Activated CD4-positive, alpha-beta T cell treated with anti-CD3 and anti-CD28 coated beads for 36 hours (primary cell): ENCODE measurements around the gene VAMP7. TPM values are rescaled to one million over a fixed set of nuclear protein-coding genes. Genes with fewer than 3 reads are reported as not detected.
A peak's percentile ranks its signal among the peaks of the same experiment; 100 is the strongest.
"Not testable (repeated sequence)": the region's sequence is repeated elsewhere in the genome, so short reads cannot be mapped to it uniquely, and the experiment has no call there.

Experiments
- ATAC-seq: fragments of 200-7000 bp; cut with Tn5 transposase; one replicate; pipeline ENCODE4 v1.10.0; 2021; ENCODE audit warnings: mild to moderate bottlenecking, moderate library complexity
- CTCF ChIA-PET: fragments of 350-600 bp; sonication (Branson Sonifier 250); formaldehyde crosslinking; loops from one replicate; lab custom pipeline; 2021; ENCODE audit warnings: antibody characterized with exemption; lab: Charles Lee
- POLR2A ChIA-PET: fragments of 350-600 bp; sonication (Branson Sonifier 250); formaldehyde crosslinking; loops from one replicate; lab custom pipeline; 2021; ENCODE audit warnings: antibody characterized with exemption, inconsistent platforms; lab: Charles Lee
- DNase-seq: peaks from one replicate; pipeline ENCODE4 v3.0.0-alpha.2; 2020
- H3K27ac Mint-ChIP-seq: one replicate; pipeline ENCODE4 v1.8.0; 2021; ENCODE audit warnings: mixed read lengths
- H3K27me3 Mint-ChIP-seq: one replicate; pipeline ENCODE4 v1.8.0; 2021; ENCODE audit warnings: mixed read lengths
- H3K36me3 Mint-ChIP-seq: one replicate; pipeline ENCODE4 v1.8.0; 2021; ENCODE audit warnings: low read depth, mixed read lengths
- H3K4me1 Mint-ChIP-seq: one replicate; pipeline ENCODE4 v1.8.0; 2021; ENCODE audit warnings: mixed read lengths
- H3K4me3 Mint-ChIP-seq: one replicate; pipeline ENCODE4 v1.8.0; 2021; ENCODE audit warnings: mild to moderate bottlenecking, moderate library complexity, mixed read lengths
- H3K9me3 Mint-ChIP-seq: one replicate; pipeline ENCODE4 v1.8.0; 2021; ENCODE audit warnings: low read depth, mixed read lengths
- intact Hi-C, 2 experiments: fragments of 100-400 bp; cut with DNase I in 1 of 2; cut with micrococcal nuclease in 1 of 2; formaldehyde crosslinking; loops; one replicate each; pipeline versions ENCODE4 v1.14.2 to v1.15.1; 2022 to 2024; cut with DNase I, micrococcal nuclease
- total RNA-seq, 2 experiments: library from RNA; stranded (reverse); gene quantifications; one replicate each; pipeline ENCODE4 v1.2.3, GENCODE V29; 2021

Gene VAMP7, protein sequence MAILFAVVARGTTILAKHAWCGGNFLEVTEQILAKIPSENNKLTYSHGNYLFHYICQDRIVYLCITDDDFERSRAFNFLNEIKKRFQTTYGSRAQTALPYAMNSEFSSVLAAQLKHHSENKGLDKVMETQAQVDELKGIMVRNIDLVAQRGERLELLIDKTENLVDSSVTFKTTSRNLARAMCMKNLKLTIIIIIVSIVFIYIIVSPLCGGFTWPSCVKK
- total RNA-seq: 10 to 100 TPM; 34.9 to 37.2 TPM

DNA sequence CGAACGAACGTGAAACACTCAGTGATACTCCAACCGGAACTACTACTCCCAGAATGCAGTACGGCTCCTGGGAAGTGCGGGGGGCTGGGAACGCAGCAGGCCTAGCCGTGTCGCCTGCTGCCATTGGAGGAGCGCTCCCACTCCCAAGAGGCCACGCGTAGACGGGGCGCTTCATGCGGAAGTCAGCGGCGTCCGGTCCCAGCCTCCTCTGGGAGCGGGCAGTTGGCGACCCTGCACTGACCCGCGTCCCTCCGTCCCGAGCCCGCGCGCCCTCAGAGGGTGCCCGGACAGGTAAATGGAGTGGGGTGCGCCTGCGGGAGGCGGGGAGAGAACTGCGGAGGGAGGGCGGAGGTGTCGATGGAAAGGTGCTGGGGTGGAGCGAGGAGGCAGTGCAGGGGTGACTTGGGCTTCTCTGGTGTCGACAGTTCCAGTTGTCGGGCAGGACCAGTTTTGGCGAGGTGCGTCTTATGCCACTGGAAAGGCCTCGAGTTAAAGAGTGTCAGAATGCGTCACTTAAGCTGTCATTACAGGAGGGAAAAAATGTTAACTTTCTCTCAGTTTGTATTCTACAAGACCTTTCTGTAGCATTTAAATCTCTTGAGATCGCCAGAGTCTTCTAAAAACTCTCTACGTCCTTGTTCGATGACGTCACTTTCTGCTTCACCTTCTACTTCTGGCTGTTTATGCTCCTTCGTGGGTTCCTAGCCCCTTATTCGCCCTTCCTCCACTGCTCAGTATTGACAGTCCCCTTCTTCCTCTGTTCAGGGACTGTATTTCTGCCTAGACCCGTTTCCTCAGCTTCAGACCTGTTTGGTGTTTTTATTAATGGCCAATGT is at the start of gene VAMP7:
TSS of gene VAMP7 (plus strand) at position 188 of the 836 bp plus-strand sequence. CDS start 8,122 bp downstream, outside the sequence.
- peaks cover 5% of the 10 kb centered on the region for H3K36me3 Mint-ChIP-seq
- intact Hi-C loops: loop anchor here (1.0 to 5.0 kb wide), 4 partner anchors 619 to 855 kb away; partner anchors contain the start of genes RAB39B (in 2 of the 2), BRCC3 (in 1 of the 2), CMC4 (in 1 of the 2) and FUNDC2 (in 1 of the 2)
- DNase-seq: peak; percentile 89
- peaks cover 25% of the 10 kb centered on the region for H3K4me1 Mint-ChIP-seq
- peaks cover 2% of the 10 kb centered on the region for H3K9me3 Mint-ChIP-seq
- ChIA-PET POLR2A (no interaction called here), CTCF (no interaction called here)
- ATAC-seq: peak; percentile 99
- H3K27me3 Mint-ChIP-seq: no peaks in the 10 kb centered on the region
- peak within 1 kb of the TSS; percentile 90 for H3K4me3 Mint-ChIP-seq
- H3K27ac Mint-ChIP-seq: peak within 1 kb of the TSS; percentile 88

DNA sequence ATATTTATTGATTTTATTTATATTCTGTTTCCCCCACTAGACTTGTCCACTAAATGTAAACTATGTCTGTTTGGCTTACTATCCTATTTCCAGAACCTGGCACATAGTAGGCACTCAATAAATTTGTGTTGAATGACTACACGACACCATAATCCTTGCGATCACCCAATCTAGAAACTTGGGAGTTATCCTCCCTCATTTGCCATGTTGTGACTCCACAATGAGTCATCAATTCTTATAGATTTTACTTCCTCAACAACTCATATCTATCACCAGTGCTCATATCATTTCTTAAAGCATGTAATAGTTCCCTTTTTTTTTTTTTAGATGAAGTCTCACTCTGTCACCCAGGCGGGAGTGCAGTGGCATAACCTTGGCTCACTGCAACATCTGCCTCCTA is 39.9 kb upstream of the VAMP7 start:
- Mint-ChIP-seq H3K4me1 (no peaks in the 10 kb centered on the region), H3K9me3 (peaks cover 2% of the 10 kb centered on the region), H3K4me3 (no peak overlapping the region), H3K36me3 (no peaks in the 10 kb centered on the region), H3K27ac (no peak overlapping the region), H3K27me3 (peaks cover 1% of the 10 kb centered on the region)
- intact Hi-C loops: no loop called here
- ChIA-PET CTCF (no interaction called here), POLR2A (no interaction called here)
- ATAC-seq: no peak
- DNase-seq: no peak

DNA sequence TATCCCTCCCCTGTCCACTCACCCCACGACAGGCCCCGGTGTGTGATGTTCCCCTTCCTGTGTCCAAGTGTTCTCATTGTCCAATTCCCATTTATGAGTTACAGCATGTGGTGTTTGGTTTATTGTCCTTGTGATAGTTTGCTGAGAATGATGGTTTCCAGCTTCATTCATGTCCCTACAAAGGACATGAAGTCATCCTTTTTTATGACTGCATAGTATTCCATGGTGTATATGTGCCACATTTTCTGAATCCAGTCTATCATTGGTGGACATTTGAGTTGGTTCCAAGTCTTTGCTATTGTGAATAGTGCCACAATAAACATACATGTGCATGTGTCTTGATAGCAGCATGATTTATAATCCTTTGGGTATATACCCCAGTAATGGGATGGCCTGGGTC is 29.4 kb upstream of the VAMP7 start:
- H3K4me3 Mint-ChIP-seq, H3K27me3 Mint-ChIP-seq, CTCF ChIA-PET, H3K4me1 Mint-ChIP-seq, ATAC-seq, H3K36me3 Mint-ChIP-seq, POLR2A ChIA-PET, DNase-seq, intact Hi-C loops, H3K27ac Mint-ChIP-seq, H3K9me3 Mint-ChIP-seq: not testable (repeated sequence)

DNA sequence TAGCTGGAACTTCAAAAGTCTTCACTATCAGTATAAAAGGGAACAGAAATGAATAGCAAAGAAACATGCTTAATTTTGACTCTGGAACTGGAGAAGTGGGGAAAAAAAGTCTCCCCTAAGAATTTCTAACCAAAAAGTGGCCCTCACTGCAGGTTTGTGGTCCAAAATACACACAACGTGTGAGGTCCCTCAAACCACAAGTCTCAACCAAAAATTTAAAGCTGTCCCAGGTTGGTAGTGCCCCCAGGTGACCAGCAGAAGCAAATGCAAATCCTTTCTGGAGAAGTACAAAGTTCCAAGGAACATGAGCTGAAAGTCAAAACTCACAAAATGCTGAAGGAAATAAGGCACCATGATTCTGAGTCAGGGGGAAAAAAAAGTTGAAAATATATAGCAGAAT is 23.6 kb upstream of the VAMP7 start:
- DNase-seq (peak; percentile 6), ATAC-seq (no peak)
- intact Hi-C loops: no loop called here
- Mint-ChIP-seq H3K4me1 (no peaks in the 10 kb centered on the region), H3K4me3 (no peak overlapping the region), H3K9me3 (no peaks in the 10 kb centered on the region), H3K27ac (no peak overlapping the region), H3K27me3 (peaks cover 6% of the 10 kb centered on the region), H3K36me3 (no peaks in the 10 kb centered on the region)
- CTCF ChIA-PET: no interaction called here
- POLR2A ChIA-PET: no interaction called here

DNA sequence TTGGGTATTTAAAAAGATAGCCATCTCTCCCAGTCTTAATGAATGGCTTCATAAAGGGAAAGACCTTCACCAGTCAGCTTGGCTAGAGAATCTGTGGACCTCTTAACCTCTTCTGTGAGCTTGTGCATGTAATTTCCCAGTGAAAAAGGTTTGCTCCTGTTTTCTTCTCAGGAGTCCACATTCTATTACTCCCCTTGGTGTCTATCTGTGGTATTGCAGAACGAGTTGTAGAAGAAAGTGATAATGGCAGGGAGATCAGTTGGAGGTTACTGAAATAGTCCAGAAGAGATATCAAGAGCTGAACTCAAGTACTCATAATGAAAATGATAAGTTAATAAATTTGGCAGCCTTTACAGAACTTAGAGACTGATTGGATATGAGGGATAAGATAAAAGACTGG is 16.5 kb upstream of the VAMP7 start:
- Mint-ChIP-seq H3K9me3 (peaks cover 9% of the 10 kb centered on the region), H3K36me3 (no peaks in the 10 kb centered on the region), H3K27ac (no peak overlapping the region), H3K4me3 (no peak overlapping the region), H3K4me1 (no peaks in the 10 kb centered on the region), H3K27me3 (peaks cover 7% of the 10 kb centered on the region)
- ChIA-PET CTCF (no interaction called here), POLR2A (no interaction called here)
- ATAC-seq: no peak
- intact Hi-C loops: no loop called here
- no peak for DNase-seq

DNA sequence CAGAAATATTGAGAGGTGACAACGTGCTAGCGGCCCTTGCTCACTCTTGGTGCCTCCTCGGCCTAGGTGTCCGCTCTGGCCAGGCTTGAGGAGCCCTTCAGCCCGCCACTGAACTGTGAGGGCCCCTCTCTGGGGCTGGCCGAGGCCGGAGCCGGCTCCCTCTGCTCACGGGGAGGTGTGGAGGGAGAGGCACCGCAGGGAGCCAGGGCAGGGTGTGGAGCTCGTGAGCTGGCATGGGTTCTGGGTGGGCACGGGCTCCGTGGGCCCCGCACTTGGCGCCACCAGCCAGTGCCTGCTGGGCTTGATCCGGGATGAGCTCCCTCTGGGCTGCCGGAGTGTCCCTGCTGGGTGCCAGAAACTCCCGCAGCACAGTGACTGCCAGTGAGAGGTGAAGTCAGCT is 16.0 kb upstream of the VAMP7 start:
- CTCF ChIA-PET: no interaction called here
- Mint-ChIP-seq H3K27me3 (peaks cover 7% of the 10 kb centered on the region), H3K27ac (no peak overlapping the region), H3K4me1 (no peaks in the 10 kb centered on the region), H3K4me3 (no peak overlapping the region), H3K36me3 (no peaks in the 10 kb centered on the region), H3K9me3 (peaks cover 9% of the 10 kb centered on the region)
- POLR2A ChIA-PET: no interaction called here
- no peak for ATAC-seq
- DNase-seq: no peak
- intact Hi-C loops: no loop called here

DNA sequence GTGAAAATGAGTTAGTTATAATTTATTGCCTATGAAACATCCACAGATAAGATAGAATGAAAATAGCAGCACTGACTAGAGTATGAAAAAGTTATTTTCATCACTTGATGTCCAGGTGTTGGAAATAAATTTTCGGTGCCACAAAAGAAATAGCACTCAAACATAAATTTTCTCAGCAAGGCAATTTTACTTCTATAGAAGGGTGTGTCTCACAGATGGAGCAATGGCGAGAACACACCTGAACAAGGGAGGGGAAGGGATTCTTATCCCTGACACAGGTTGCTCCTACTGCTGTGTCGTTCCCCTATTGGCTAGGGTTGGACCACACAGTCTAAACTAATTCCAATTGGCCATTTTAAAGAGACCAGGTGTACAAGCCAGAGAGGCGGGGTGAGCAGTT is 13.3 kb upstream of the VAMP7 start:
- Mint-ChIP-seq H3K36me3 (no peaks in the 10 kb centered on the region), H3K9me3 (peaks cover 9% of the 10 kb centered on the region), H3K4me3 (no peak overlapping the region), H3K27me3 (peaks cover 7% of the 10 kb centered on the region), H3K4me1 (no peaks in the 10 kb centered on the region), H3K27ac (no peak overlapping the region)
- POLR2A ChIA-PET: no interaction called here
- CTCF ChIA-PET: no interaction called here
- DNase-seq (no peak), ATAC-seq (no peak)
- intact Hi-C loops: no loop called here

DNA sequence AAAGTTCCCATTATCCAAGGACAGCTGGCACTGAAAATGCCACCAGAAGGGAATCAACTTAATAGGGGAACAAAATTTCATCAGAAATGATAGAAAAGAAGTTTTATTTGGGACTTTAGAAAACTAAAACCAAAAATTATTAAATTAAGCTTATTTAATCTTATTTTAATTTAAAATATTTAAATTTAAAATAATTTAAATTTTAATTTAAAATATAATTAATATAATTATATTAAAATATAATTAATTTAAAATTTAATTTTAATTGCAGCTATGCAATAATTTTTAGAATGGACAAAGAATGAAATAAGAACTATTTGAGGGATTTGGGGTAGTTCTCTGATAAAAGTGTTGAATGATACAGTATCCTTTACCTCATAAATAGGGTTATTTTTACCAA is 10.2 kb upstream of the VAMP7 start:
- Mint-ChIP-seq H3K36me3 (no peaks in the 10 kb centered on the region), H3K4me1 (peaks cover 1% of the 10 kb centered on the region), H3K4me3 (no peak overlapping the region), H3K27ac (no peak overlapping the region), H3K27me3 (peaks cover 11% of the 10 kb centered on the region), H3K9me3 (peaks cover 6% of the 10 kb centered on the region)
- intact Hi-C loops: no loop called here
- no peak for ATAC-seq
- no peak for DNase-seq
- ChIA-PET POLR2A (no interaction called here), CTCF (no interaction called here)

DNA sequence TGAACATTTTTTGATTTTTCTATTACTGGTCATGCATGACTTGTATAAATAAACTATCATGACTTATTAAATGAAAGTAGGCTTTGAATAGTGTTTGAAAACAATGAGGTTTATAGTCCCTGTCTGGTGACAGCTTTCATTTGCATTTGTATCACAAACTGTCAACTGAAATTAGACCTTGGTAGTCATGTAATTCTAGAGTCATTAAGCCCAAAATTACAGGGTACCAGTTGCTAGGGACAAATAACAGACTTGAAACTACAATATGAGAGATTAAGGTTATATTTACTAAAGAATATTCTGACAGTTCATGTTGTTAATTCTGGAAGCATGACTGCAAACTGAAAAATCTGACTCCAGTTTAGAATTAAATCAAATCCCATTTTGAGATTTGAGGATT is 9.2 kb upstream of the VAMP7 start:
- H3K27ac Mint-ChIP-seq: no peak overlapping the region
- peaks cover 6% of the 10 kb centered on the region for H3K9me3 Mint-ChIP-seq
- ChIA-PET POLR2A (no interaction called here), CTCF (no interaction called here)
- no peaks in the 10 kb centered on the region for H3K36me3 Mint-ChIP-seq
- intact Hi-C loops: no loop called here
- H3K27me3 Mint-ChIP-seq: peaks cover 11% of the 10 kb centered on the region
- peaks cover 4% of the 10 kb centered on the region for H3K4me1 Mint-ChIP-seq
- H3K4me3 Mint-ChIP-seq: no peak overlapping the region
- ATAC-seq (no peak), DNase-seq (no peak)

DNA sequence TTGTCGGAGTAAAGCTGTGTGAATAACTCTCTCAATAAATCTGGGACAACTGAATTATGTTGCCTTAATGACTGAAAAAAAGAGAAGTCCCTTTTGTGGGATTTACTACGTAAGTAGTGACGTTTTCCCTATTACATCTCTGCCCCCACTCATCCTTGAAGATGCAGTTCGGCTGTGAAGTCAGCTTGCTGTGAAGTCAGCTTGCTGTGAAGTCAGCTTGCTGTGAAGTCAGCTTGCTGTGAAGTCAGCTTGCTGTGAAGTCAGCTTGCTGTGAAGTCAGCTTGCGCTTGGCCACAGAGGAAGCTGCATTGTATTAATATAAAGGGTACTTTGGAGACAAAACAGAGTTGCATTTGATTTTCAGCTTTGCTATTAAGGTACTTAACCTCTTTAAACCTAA is 8.0 kb upstream of the VAMP7 start:
- intact Hi-C loops: no loop called here
- H3K9me3 Mint-ChIP-seq: peaks cover 1% of the 10 kb centered on the region
- no peaks in the 10 kb centered on the region for H3K36me3 Mint-ChIP-seq
- H3K27ac Mint-ChIP-seq: no peak overlapping the region
- ChIA-PET CTCF (no interaction called here), POLR2A (no interaction called here)
- no peak overlapping the region for H3K4me3 Mint-ChIP-seq
- peaks cover 5% of the 10 kb centered on the region for H3K4me1 Mint-ChIP-seq
- no peak for ATAC-seq
- H3K27me3 Mint-ChIP-seq: peaks cover 11% of the 10 kb centered on the region
- DNase-seq: no peak

DNA sequence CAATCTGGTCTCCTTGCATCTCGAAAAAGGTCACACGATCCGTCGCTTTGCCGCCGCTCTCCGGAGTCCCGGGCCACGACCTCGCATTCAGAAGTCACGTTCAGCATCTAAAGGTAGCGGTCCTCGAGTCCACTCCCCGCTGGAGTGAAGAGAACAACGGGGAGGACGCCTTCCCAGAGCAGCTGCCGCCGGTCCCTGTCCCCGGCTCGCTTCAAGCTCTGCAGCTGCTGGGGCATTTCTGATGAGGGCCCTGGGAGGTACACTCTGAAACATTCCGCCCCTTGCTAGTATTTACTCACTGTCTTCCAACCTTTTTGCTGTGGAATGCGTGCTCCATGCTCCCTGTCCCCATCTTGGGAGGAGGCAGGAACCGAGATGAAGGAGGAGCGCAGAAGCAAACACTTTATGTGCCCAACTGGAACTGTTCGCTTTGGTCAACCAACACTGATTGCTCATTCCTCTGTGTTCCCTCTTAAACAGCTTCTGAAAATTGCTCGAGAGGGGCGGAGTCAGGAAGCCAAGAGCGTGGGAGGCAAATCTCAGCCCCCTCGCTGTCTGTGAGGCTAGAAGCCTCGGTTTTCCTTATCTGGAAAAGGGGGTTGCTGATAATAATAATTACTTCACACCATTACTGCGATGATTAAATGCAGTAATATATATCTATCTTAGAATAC is 6.4 kb upstream of the VAMP7 start:
- H3K9me3 Mint-ChIP-seq: no peaks in the 10 kb centered on the region
- peaks cover 9% of the 10 kb centered on the region for H3K27me3 Mint-ChIP-seq
- peaks cover 5% of the 10 kb centered on the region for H3K4me1 Mint-ChIP-seq
- DNase-seq: no peak
- intact Hi-C loops: no loop called here
- ChIA-PET POLR2A (no interaction called here), CTCF (no interaction called here)
- peak overlapping the region; percentile 8 for H3K4me3 Mint-ChIP-seq
- H3K27ac Mint-ChIP-seq: no peak overlapping the region
- no peak for ATAC-seq
- no peaks in the 10 kb centered on the region for H3K36me3 Mint-ChIP-seq

DNA sequence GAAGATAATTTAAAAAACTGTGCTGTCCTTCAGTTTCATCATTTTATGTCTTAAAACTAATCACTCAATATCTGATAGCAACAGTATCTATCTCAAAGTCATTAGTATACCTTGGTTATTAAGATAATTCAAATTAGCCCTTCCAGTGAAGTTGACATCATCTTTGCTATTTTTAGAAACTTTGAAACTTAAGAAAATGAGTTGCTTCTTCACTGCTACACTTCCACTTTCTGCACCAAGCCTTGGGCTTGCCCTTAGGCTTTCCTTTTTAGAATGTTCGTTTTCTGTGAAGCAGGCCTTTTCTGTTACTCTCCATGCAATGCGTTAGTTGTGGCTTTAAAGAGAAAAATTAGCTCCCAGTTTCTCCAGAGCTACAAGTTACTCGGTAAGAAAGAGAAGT is 4.4 kb upstream of the VAMP7 start:
- peaks cover 8% of the 10 kb centered on the region for H3K4me1 Mint-ChIP-seq
- no peaks in the 10 kb centered on the region for H3K9me3 Mint-ChIP-seq
- H3K27me3 Mint-ChIP-seq: peaks cover 9% of the 10 kb centered on the region
- ATAC-seq: no peak
- H3K36me3 Mint-ChIP-seq: no peaks in the 10 kb centered on the region
- H3K27ac Mint-ChIP-seq: no peak overlapping the region
- CTCF ChIA-PET: no interaction called here
- no peak overlapping the region for H3K4me3 Mint-ChIP-seq
- no peak for DNase-seq
- intact Hi-C loops: no loop called here
- POLR2A ChIA-PET: no interaction called here
